Measurements from ENCODE around the gene LIN7A.
"Not testable (repeated sequence)": the region's sequence is repeated elsewhere in the genome, so short reads cannot be mapped to it uniquely, and the experiment has no call there.

LIN7A gene

DNA sequence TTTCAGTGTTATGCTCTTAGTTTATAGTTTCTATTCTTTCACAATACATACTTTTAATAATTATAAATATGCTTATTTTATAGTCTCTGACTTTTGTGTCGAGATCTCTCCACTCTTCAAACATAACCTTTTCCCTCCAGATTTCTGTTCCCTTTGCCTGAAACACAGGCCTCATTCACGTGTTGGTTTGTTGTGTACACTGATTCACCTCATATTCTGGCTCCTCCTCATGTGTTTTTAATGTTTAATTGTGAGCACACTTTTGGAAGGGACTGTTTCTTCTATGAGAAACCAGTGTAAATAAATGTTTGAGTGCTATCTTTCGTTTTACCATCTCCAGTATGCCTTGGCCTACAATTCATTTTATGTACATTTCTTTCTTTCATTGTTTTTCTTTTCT, 20.1 kb downstream of the LIN7A start:
- ATAC-seq, result no peak

GRCh38 chr12:80912901-80913770, 24.6 kb downstream of the LIN7A start:
- ATAC-seq, result no peak

- ATAC-seq, result no peak
Measured at GRCh38 chr12:80909370-80909769, 28.4 kb downstream of the LIN7A start.

DNA sequence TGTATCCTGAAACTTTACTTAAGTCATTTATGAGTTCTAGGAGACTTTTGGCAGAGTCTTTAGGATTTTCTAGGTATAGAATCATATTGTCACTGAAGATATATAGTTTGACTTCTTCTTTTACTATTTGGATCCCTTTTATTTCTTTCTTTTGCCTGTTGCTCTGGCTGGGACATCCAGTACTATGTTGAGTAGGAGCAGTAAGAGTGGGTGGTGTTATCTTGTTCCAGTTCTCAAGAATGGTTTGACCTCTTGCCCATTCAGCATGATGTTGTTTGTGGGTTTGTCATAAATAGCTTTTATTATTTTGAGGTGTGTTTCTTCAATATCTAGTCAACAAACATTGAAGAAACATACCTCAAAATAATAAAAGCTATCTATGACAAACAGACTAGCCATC, 35.0 kb downstream of the LIN7A start:
- ATAC-seq, result no peak

DNA sequence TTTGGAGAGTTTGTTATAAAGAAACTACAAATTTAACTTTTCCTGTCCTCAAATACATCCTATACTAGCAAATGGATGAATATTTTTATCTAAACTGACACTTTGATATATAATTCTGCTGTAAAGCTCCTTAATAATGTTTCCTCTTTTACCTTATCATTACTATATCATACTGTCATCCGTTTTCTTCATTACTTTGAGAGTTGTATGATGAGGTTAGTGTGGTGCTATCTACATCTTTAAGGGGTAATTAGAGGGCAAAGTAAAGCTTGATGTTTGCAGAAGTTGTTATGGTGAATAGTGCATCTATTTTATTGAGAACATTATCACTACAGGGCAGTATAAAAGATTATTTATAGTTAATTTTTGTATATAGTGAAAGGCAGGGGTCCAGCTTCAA, 36.1 kb downstream of the LIN7A start:
- ATAC-seq, result no peak

DNA sequence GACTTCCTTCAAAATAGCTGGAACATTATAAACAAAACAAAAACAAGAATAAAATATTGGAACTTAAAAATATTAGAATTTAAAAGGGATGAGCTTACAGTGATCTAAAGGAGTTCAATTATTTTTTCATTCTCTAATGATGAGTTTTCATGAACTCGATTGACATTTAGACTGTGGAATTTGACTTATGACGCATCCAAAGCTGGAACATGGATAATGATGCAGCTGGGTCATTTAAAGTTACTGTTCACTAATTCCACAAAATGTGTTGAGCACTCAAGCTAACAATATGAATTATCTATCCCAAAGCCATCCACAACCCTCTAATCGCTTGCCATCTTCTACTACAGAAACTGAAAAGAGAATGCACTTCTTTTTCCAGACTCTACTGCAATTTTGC, 42.5 kb downstream of the LIN7A start:
- no peak for ATAC-seq

DNA sequence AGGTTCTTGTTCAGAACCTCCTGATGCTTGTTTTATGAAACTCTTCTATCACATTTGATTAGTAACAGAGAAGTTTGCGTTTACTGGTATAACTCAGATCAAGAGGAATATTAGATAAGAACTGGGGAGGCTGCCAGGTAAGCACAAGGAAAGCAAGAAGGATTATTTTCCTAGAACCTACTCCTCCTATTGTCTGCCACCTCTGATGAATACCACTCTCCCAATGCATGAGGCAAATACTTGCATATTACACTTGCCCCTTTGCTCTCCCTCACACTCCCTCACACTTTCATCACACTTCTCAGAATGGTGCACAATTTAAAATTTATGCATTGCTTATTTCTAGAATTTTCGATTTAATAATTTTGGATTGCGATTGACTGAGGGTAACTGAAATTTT, 43.6 kb downstream of the LIN7A start:
- no peak for ATAC-seq

DNA sequence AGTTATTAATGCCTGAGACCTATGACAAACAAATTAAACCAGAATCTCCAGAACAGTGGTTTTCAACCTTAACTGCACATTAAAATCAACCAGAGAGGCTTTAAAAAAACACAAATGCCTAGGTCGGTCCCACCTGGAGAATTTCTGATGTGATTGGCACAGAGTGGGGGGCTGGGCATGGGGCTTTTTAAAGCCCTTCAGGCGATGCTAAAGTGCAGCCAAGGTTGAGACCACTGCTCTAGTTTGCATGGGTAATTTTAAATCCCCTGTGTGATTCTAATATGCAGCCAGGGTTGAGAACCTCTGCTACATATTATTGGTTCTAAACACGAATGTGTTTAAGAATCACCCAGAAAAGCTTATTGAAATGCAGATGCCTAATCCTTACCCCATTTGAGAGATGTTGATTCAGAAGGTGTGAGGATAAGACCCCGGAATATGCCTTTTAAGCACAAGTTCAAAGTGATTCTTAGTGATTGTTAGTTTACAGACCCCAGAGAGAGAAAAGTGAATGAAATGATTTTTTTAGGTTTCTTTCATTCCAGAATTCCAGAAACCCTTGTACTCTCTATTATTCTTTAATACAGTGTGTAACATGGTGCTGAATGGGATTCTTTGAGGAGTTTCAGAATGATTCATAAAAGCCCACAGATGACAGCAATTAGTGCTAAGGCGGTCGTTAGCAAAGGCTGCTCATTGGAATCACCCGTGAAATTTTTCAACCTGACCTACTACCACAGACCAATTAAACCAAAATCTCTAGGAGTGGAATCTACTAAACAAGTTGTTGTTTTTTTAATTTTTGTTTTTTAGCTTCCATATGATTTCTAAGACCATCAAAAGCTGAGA, 44.9 kb downstream of the LIN7A start:
- ATAC-seq, result no peak

DNA sequence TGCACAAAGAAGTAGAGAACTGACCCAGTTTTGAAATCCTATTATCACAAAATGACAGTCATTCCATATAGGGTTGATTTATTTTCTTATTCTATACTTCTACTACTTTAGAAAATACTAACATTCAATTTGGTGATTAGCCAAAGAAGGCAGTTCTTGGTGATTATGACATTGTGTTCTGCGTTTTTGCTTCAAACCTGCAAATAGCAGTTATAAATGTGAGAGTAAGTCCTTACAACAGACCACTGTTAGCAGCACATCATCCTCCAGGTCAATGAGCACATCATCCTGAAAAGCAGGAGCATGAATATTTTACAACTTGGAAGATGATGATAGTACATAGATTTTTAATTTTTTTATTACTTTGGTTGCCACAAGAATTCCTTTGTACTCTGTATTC, 53.1 kb downstream of the LIN7A start:
- no peak for ATAC-seq

GRCh38 chr12:80881106-80881505, 56.6 kb downstream of the LIN7A start:
- ATAC-seq, result no peak

- not testable (repeated sequence) for ATAC-seq
Measured at GRCh38 chr12:80878452-80878851, 59.3 kb downstream of the LIN7A start.

GRCh38 chr12:80877721-80878265, 59.9 kb downstream of the LIN7A start:
- ATAC-seq, result no peak

DNA sequence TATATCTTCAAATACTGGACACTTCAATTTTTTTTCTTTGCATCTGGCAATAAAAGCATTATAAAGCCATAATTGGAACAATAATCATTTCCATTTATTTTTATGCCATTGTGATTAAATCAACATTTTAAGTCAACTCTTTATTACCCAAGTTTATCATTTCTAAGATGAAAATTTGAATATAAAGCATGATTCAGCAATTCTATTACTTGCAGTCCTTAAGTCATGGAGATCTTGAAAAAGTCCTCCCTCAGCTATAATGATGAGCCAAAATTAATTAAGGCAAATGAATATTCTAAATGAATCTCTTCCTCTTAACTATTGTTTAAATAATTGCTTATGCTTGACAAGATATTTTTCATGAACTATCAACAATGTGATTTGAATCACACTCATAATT, 65.7 kb downstream of the LIN7A start:
- no peak for ATAC-seq

- no peak for ATAC-seq
Measured at GRCh38 chr12:80869264-80869663, 68.5 kb downstream of the LIN7A start.

- ATAC-seq, result no peak
Measured at GRCh38 chr12:80868576-80868975, 69.2 kb downstream of the LIN7A start.

DNA sequence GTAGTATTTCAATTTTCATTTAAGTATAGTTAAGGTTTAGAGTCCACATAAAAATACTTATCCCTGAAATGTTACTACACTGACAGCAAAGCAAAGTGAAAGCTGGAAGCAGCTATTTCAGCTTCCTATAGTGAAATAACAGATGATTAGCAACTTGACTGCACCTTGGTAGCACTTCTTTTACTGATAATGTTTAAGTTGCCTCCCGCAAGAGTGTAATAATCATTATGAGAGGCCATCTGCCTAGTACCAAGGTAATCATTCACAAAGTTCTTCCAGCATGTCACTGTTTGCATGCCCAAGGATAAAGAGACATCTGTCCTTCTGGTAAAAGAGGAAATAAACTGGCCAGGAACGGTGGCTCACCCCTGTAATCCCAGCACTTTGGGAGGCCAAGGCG, 69.8 kb downstream of the LIN7A start:
- ATAC-seq, result no peak

- no peak for ATAC-seq
Measured at GRCh38 chr12:80864046-80864735, 73.5 kb downstream of the LIN7A start.

- no peak for ATAC-seq
Measured at GRCh38 chr12:80862531-80862930, 75.2 kb downstream of the LIN7A start.

GRCh38 chr12:80861641-80862378, 75.9 kb downstream of the LIN7A start:
- ATAC-seq, result no peak

- ATAC-seq, result no peak
Measured at GRCh38 chr12:80860928-80861327, 76.8 kb downstream of the LIN7A start.

- ATAC-seq, result no peak
Measured at GRCh38 chr12:80860206-80860605, 77.5 kb downstream of the LIN7A start.

DNA sequence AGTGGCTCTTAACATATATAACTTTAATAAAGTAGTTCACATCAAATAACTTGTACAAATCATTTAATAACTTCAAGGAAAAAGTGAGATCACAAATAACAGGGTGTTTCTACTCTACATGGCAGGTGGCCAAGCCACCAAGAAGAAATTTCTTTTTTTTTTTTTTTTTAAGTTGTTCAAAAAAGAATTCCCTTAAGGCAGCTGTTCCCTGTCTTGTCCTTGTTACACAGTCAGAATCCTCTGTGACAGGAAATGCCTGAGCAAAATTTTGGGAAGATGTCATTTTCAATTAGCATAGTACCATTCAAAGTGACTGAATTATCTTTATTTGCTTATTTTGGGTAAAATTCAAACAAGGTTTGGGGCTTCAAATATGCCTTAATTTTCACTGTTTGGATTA, 79.4 kb downstream of the LIN7A start:
- no peak for ATAC-seq

Data from activated CD4-positive, CD25-positive, alpha-beta regulatory T cell treated with anti-CD3 and anti-CD28 coated beads, Interleukin-2, amount 50 U/mL, for 24 hours (primary cell).